H1 (cell line): Measurements from ENCODE around the gene BABAM2. TPM values are rescaled to one million over a fixed set of nuclear protein-coding genes. Genes with fewer than 3 reads are reported as not detected.

ENCODE experiments used
- CTCF ChIA-PET: fragments of 300-600 bp; sonication (Branson Sonifier 250); formaldehyde crosslinking; loops from one replicate; lab custom pipeline; 2021; ENCODE audit not compliant: partially characterized antibody; lab: Charles Lee
- POLR2A ChIA-PET: fragments of 300-600 bp; sonication (Branson Sonifier 250); formaldehyde crosslinking; loops from one replicate; lab custom pipeline; 2021; ENCODE audit warnings: inconsistent platforms; ENCODE audit not compliant: partially characterized antibody; lab: Charles Lee
- DNase-seq, 2 experiments: peaks; one replicate each; pipeline versions ENCODE4 v3.0.0 to v3.0.0-alpha.2; 2010 to 2022; ENCODE audit warnings: low spot score in 2 of 2, low read depth in 1 of 2, mixed read lengths in 1 of 2
- FAIRE-seq: peaks from 2 replicates; lab custom pipeline; 2011; peaks lifted over from hg19 to GRCh38; lab: Jason Lieb, UNC
- H2AFZ ChIP-seq: 2 replicates; pipeline ENCODE4 v1.8.1; 2012; ENCODE audit warnings: low read length, inconsistent platforms
- H2AK5ac ChIP-seq: 2 replicates; pipeline ENCODE4 v1.6.1; 2013; ENCODE audit warnings: low read depth, low read length
- H2BK120ac ChIP-seq: replicated peaks from 2 replicates; pipeline ENCODE3; 2013; ENCODE audit warnings: low read depth, low read length, inconsistent platforms
- H2BK12ac ChIP-seq: 2 replicates; pipeline ENCODE4 v1.6.1; 2013; ENCODE audit warnings: low read depth, low read length
- H2BK15ac ChIP-seq: 2 replicates; pipeline ENCODE4 v1.6.1; 2013; ENCODE audit warnings: low read length
- H2BK20ac ChIP-seq: 2 replicates; pipeline ENCODE4 v1.6.1; 2013; ENCODE audit warnings: low read length
- H2BK5ac ChIP-seq: 2 replicates; pipeline ENCODE4 v1.6.1; 2013; ENCODE audit warnings: low read depth, low read length
- H3K14ac ChIP-seq: 2 replicates; pipeline ENCODE4 v1.6.1; 2013; ENCODE audit warnings: inconsistent platforms; ENCODE audit not compliant: insufficient read length
- H3K18ac ChIP-seq: 2 replicates; pipeline ENCODE4 v1.6.1; 2013; ENCODE audit warnings: low read length; ENCODE audit errors: extremely low read depth
- H3K23ac ChIP-seq: 2 replicates; pipeline ENCODE4 v1.6.1; 2013; ENCODE audit warnings: inconsistent platforms; ENCODE audit not compliant: insufficient read length
- H3K23me2 ChIP-seq: 2 replicates; pipeline ENCODE4 v1.6.1; 2013; ENCODE audit warnings: low read depth, low read length
- H3K27ac ChIP-seq: 2 replicates; pipeline ENCODE4 v1.6.1; 2011; ENCODE audit warnings: low read depth, low read length, inconsistent platforms
- H3K27me3 ChIP-seq, 4 experiments: replicated peaks in 1 of 4; 1 replicate in 1 of 4; 2 replicates in 3 of 4; pipeline versions ENCODE4 v1.6.1 to v1.8.1; 2011 to 2013; ENCODE audit warnings: low read length in 3 of 4, mild to moderate bottlenecking in 3 of 4, inconsistent platforms in 2 of 4, mixed read lengths in 2 of 4, moderate library complexity in 1 of 4; ENCODE audit not compliant: control insufficient read depth in 3 of 4, insufficient read depth in 3 of 4; ENCODE audit errors: extremely low read depth in 1 of 4
- H3K36me3 ChIP-seq, 4 experiments: 2 replicates each; pipeline versions ENCODE4 v1.6.1 to v1.8.1; 2011 to 2013; ENCODE audit warnings: mild to moderate bottlenecking in 4 of 4, low read length in 3 of 4, moderate library complexity in 2 of 4, control low read depth in 1 of 4, inconsistent platforms in 1 of 4; ENCODE audit not compliant: insufficient read depth in 4 of 4, control insufficient read depth in 2 of 4
- H3K4ac ChIP-seq: replicated peaks from 2 replicates; pipeline ENCODE3; 2013; ENCODE audit warnings: low read length, low read depth, mixed read lengths, inconsistent platforms; ENCODE audit not compliant: insufficient read length
- H3K4me1 ChIP-seq, 4 experiments: replicated peaks in 1 of 4; 1 replicate in 1 of 4; 2 replicates in 3 of 4; pipeline versions ENCODE4 v1.6.1 to v1.8.1; 2011 to 2013; ENCODE audit warnings: low read length in 3 of 4, inconsistent platforms in 2 of 4, mixed read lengths in 1 of 4; ENCODE audit not compliant: insufficient read depth in 4 of 4, control insufficient read depth in 3 of 4
- H3K4me2 ChIP-seq, 2 experiments: 2 replicates each; pipeline versions ENCODE4 v1.6.1 to v1.8.1; 2011 to 2013; ENCODE audit warnings: low read depth in 2 of 2, low read length in 2 of 2, control low read depth in 1 of 2, inconsistent platforms in 1 of 2, mild to moderate bottlenecking in 1 of 2; ENCODE audit not compliant: insufficient read depth in 1 of 2
- H3K4me3 ChIP-seq, 4 experiments: fragments of 200-600, 300-600 bp in 1 of 4; sonication (generic), shearing (Covaris generic), sonication (Bioruptor Twin) in 1 of 4; 2 replicates each; pipeline versions ENCODE4 v1.5.1 to v1.8.1; 2011 to 2016; ENCODE audit warnings: low read length in 4 of 4, low read depth in 3 of 4, control low read depth in 2 of 4, inconsistent platforms in 2 of 4, mild to moderate bottlenecking in 2 of 4, mixed read lengths in 1 of 4, moderate library complexity in 1 of 4; ENCODE audit not compliant: insufficient read depth in 2 of 4; ENCODE audit errors: extremely low read depth in 1 of 4
- H3K56ac ChIP-seq: replicated peaks from 2 replicates; pipeline ENCODE3; 2013; ENCODE audit warnings: low read depth, mild to moderate bottlenecking, mixed read lengths, low read length, inconsistent platforms; ENCODE audit not compliant: insufficient read length
- H3K79me1 ChIP-seq: 2 replicates; pipeline ENCODE4 v1.6.1; 2013; ENCODE audit warnings: low read depth, low read length, control low read depth
- H3K79me2 ChIP-seq, 2 experiments: 2 replicates each; pipeline versions ENCODE4 v1.6.1 to v1.8.1; 2012 to 2013; ENCODE audit warnings: low read length in 2 of 2, mild to moderate bottlenecking in 2 of 2, inconsistent platforms in 1 of 2; ENCODE audit not compliant: insufficient read depth in 2 of 2, control insufficient read depth in 1 of 2
- H3K9ac ChIP-seq, 4 experiments: replicated peaks in 1 of 4; 1 replicate in 1 of 4; 2 replicates in 3 of 4; pipeline versions ENCODE4 v1.6.1 to v1.8.1; 2011 to 2013; ENCODE audit warnings: low read depth in 3 of 4, low read length in 3 of 4, control low read depth in 2 of 4, mild to moderate bottlenecking in 2 of 4, moderate library complexity in 2 of 4, inconsistent platforms in 1 of 4; ENCODE audit errors: extremely low read depth in 1 of 4
- H3K9me3 ChIP-seq, 2 experiments: 2 replicates each; pipeline versions ENCODE4 v1.6.1 to v1.8.1; 2012 to 2013; ENCODE audit warnings: mild to moderate bottlenecking in 2 of 2, moderate library complexity in 2 of 2, control low read depth in 1 of 2, inconsistent platforms in 1 of 2, low read depth in 1 of 2, low read length in 1 of 2, mixed read lengths in 1 of 2; ENCODE audit not compliant: insufficient read depth in 2 of 2
- H4K20me1 ChIP-seq, 2 experiments: replicated peaks in 1 of 2; 2 replicates each; pipeline versions ENCODE3 to v1.8.1; 2011 to 2013; ENCODE audit warnings: inconsistent platforms in 2 of 2, low read length in 2 of 2, mild to moderate bottlenecking in 1 of 2; ENCODE audit not compliant: insufficient read depth in 2 of 2, control insufficient read depth in 1 of 2
- H4K5ac ChIP-seq: 2 replicates; pipeline ENCODE4 v1.6.1; 2013; ENCODE audit warnings: low read length, low read depth, mixed read lengths, inconsistent platforms; ENCODE audit not compliant: insufficient read length
- H4K8ac ChIP-seq: 2 replicates; pipeline ENCODE4 v1.8.0; 2013; ENCODE audit warnings: mild to moderate bottlenecking, moderate library complexity, low read length, inconsistent platforms; ENCODE audit not compliant: insufficient read depth; ENCODE audit errors: extremely low read depth
- H4K91ac ChIP-seq: replicated peaks from 2 replicates; pipeline ENCODE3; 2013; ENCODE audit warnings: low read length, mixed read lengths, inconsistent platforms; ENCODE audit not compliant: insufficient read length
- ASH2L ChIP-seq: fragments of 200-600, 300-600 bp; sonication (generic); IDR thresholded peaks from one replicate; pipeline ENCODE4 v1.7.1; 2017; ENCODE audit warnings: low read length
- CREB1 ChIP-seq: IDR thresholded peaks from 2 replicates; pipeline ENCODE4 v1.6.1; 2012; ENCODE audit warnings: inconsistent platforms
- CTBP2 ChIP-seq: IDR thresholded peaks from 2 replicates; pipeline ENCODE4 v1.7.0; 2011; ENCODE audit warnings: borderline replicate concordance, mild to moderate bottlenecking, moderate library complexity, mixed read lengths, low read length; ENCODE audit not compliant: insufficient read depth, insufficient read length
- CTCF ChIP-seq, 3 experiments: IDR thresholded peaks; 1 replicate in 2 of 3; 2 replicates in 1 of 3; pipeline versions ENCODE4 v1.5.1 to v1.6.1; 2011; ENCODE audit warnings: low read length in 3 of 3, mild to moderate bottlenecking in 3 of 3, inconsistent platforms in 2 of 3, low read depth in 1 of 3, moderate library complexity in 1 of 3; ENCODE audit not compliant: insufficient read depth in 1 of 3; ENCODE audit errors: control extremely low read depth in 1 of 3
- HDAC6 ChIP-seq: IDR thresholded peaks from one replicate; pipeline ENCODE4 v1.7.1; 2012; ENCODE audit warnings: low read depth, mild to moderate bottlenecking, inconsistent platforms, low read length, moderate library complexity
- KDM4A ChIP-seq: IDR thresholded peaks from one replicate; pipeline ENCODE4 v1.7.1; 2012; ENCODE audit warnings: low read depth, mild to moderate bottlenecking, moderate library complexity, low read length, inconsistent platforms; ENCODE audit not compliant: severe bottlenecking
- MAFK ChIP-seq: IDR thresholded peaks from 2 replicates; pipeline ENCODE4 v1.6.1; 2012; ENCODE audit warnings: low read depth, mild to moderate bottlenecking, improper control_type of control experiment, low read length
- POLR2A ChIP-seq, 2 experiments: IDR thresholded peaks; 1 replicate in 1 of 2; 2 replicates in 1 of 2; pipeline ENCODE4 v1.6.1; 2011; ENCODE audit warnings: low read depth in 2 of 2, low read length in 2 of 2, mild to moderate bottlenecking in 2 of 2; ENCODE audit errors: control extremely low read depth in 1 of 2
- SIX5 ChIP-seq: IDR thresholded peaks from 2 replicates; pipeline ENCODE4 v1.6.1; 2011; ENCODE audit warnings: mild to moderate bottlenecking, low read depth, low read length
- SUZ12 ChIP-seq: fragments of 200-600 bp; sonication (generic); IDR thresholded peaks from 2 replicates; pipeline ENCODE4 v1.6.1; 2012; ENCODE audit warnings: mild to moderate bottlenecking, inconsistent platforms, low read length, moderate library complexity, mixed read lengths
- TAF1 ChIP-seq: IDR thresholded peaks from 2 replicates; pipeline ENCODE4 v1.6.1; 2011; ENCODE audit warnings: mild to moderate bottlenecking, low read depth, low read length
- YY1 ChIP-seq: IDR thresholded peaks from 2 replicates; pipeline ENCODE4 v1.6.1; 2011; ENCODE audit warnings: low read depth, mild to moderate bottlenecking, low read length
- ZNF274 ChIP-seq: IDR thresholded peaks from 2 replicates; pipeline ENCODE4 v1.7.0; 2012; ENCODE audit warnings: low read length, borderline replicate concordance; ENCODE audit errors: extremely low read depth
- WGBS, 2 experiments: shearing (Covaris generic) in 1 of 2; methylation state at CpG; one replicate each; pipeline versions ENCODE4 v1.1.6 to v1.1.7; 2013 to 2015; ENCODE audit warnings: low lambda C conversion rate in 2 of 2, mixed read lengths in 2 of 2, inconsistent platforms in 1 of 2, low coverage in 1 of 2, missing lambda C conversion rate in 1 of 2; ENCODE audit not compliant: insufficient replicate concordance in 2 of 2, insufficient coverage in 1 of 2, insufficient read length in 1 of 2; ENCODE audit errors: extremely low coverage in 1 of 2, missing lambda C conversion rate in 1 of 2; 5-methylcytosine and 5-hydroxymethylcytosine counted together
- polyA plus RNA-seq, 7 experiments: library from polyadenylated mRNA; depleted of rRNA in 3 of 7; stranded (reverse) in 5 of 7; unstranded in 2 of 7; fragments of >200 nt in 5 of 7; fragments of 200-250 nt in 2 of 7; gene quantifications; 1 replicate in 5 of 7; 2 replicates in 1 of 7; 4 replicates in 1 of 7; pipeline versions ENCODE4 v1.2.1 to v1.2.3, GENCODE V29; 2011 to 2013; ENCODE audit warnings: missing spikeins in 2 of 7, mixed read lengths in 2 of 7
- total RNA-seq: library from RNA; stranded (reverse); fragmentation: NEBNext Ultra II Directional; extraction: Animal tissue kit (Norgen Biotek cat#: 25700); gene quantifications from 2 replicates; pipeline ENCODE4 v1.2.1, GENCODE V29; 2021

Gene BABAM2
- total and polyA plus RNA-seq, 2 of the 8 experiments (the other 6 are each of a cell fraction or from before 2014, with no cell fraction given) = 15.8 to 20.9 TPM

- Histone ChIP-seq H3K18ac (no peak overlapping the region), H3K4me1 (peaks cover 3 to 8% (median 5%) of the 10 kb centered on the region in 4 experiments), H4K5ac (no peak overlapping the region), H3K36me3 (no peaks in the 10 kb centered on the region), H3K9ac (no peak overlapping the region), H2BK120ac (no peak overlapping the region), H3K9me3 (no peaks in the 10 kb centered on the region), H3K79me1 (no peaks in the 10 kb centered on the region), H3K79me2 (no peaks in the 10 kb centered on the region), H2AFZ (no peak overlapping the region), H3K56ac (no peak overlapping the region), H4K8ac (no peak overlapping the region), H2BK20ac (no peak overlapping the region), H3K23ac (no peak overlapping the region), H3K27ac (no peak overlapping the region), H3K27me3 (no peaks in the 10 kb centered on the region), H3K4me2 (no peak overlapping the region), H3K14ac (no peak overlapping the region), H2BK15ac (no peak overlapping the region), H4K20me1 (no peaks in the 10 kb centered on the region), H2BK5ac (no peak overlapping the region), H4K91ac (no peak overlapping the region), H3K4ac (no peak overlapping the region), H3K4me3 (no peak overlapping the region), H2AK5ac (no peak overlapping the region), H3K23me2 (no peaks in the 10 kb centered on the region), H2BK12ac (no peak overlapping the region)
- FAIRE-seq = no peak
- CTCF ChIA-PET = no interaction called here
- POLR2A ChIA-PET = interaction anchor here (0.5 kb wide), 1 partner anchor 1407 kb away, joined by 3 read pairs; no protein-coding TSS in a partner anchor
- 90% methylated on average over 8 of the region's 8 CpGs; no CpG with 5 or more reads in 1 of the 2 experiments for WGBS, 2 experiments
- DNase-seq = no peak
- no peak for TF ChIP-seq MAFK
- TF ChIP-seq ASH2L = no peak
- TF ChIP-seq KDM4A = no peak
- TF ChIP-seq SIX5 = no peak
- TF ChIP-seq POLR2A (IDR thresholded peaks at IDR 0.05; ENCODE audit: control extremely low read depth in 1 of 2, low read depth in 2 of 2, low read length in 2 of 2) = no peak
- no peak for TF ChIP-seq CREB1
- no peak for TF ChIP-seq CTCF (IDR thresholded peaks at IDR 0.05; ENCODE audit: control extremely low read depth in 1 of 3, insufficient read depth in 1 of 3, low read depth in 1 of 3, low read length in 3 of 3)
- TF ChIP-seq CTBP2 = no peak
- no peak for TF ChIP-seq ZNF274
- TF ChIP-seq TAF1 = no peak
- TF ChIP-seq YY1 = no peak
- no peak for TF ChIP-seq SUZ12
- TF ChIP-seq HDAC6 = no peak
These were observed 455.1 kb downstream of the BABAM2 start for GRCh38 chr2:28345619-28346018.
